Tongue (tissue), 2 donors: Measurements from ENCODE around the gene ECHDC3. TPM values are rescaled to one million over a fixed set of nuclear protein-coding genes. Genes with fewer than 3 reads are reported as not detected.

Experiments
- DNase-seq: peaks from one replicate; pipeline ENCODE4 v3.0.0-alpha.2; 2015
- total RNA-seq: library from RNA; depleted of rRNA; stranded (reverse); fragments of >200 nt; gene quantifications from one replicate; pipeline ENCODE4 v1.2.3, GENCODE V29; 2014

Gene ECHDC3
- total RNA-seq, 1 donor from 2014 or later = 28.4 TPM

- no peak for DNase-seq
These were observed 41.3 kb downstream of the ECHDC3 start for GRCh38 chr10:11783558-11783865.

- DNase-seq = no peak
These were observed 45.2 kb downstream of the ECHDC3 start for GRCh38 chr10:11787374-11787773.

GRCh38 chr10:11787846-11788245 is 45.7 kb downstream of the ECHDC3 start:
- no peak for DNase-seq

GRCh38 chr10:11789306-11789705 is 47.1 kb downstream of the ECHDC3 start:
- DNase-seq = no peak

GRCh38 chr10:11789956-11790355 is 47.8 kb downstream of the ECHDC3 start:
- no peak for DNase-seq

GRCh38 chr10:11793762-11794479 is 51.7 kb downstream of the ECHDC3 start:
- DNase-seq = no peak

GRCh38 chr10:11794566-11794965 is 52.4 kb downstream of the ECHDC3 start:
- DNase-seq = no peak

GRCh38 chr10:11795101-11795920 is 53.1 kb downstream of the ECHDC3 start:
- no peak for DNase-seq

- DNase-seq = peak; percentile 64
These were observed 54.3 kb downstream of the ECHDC3 start for GRCh38 chr10:11796474-11796873.

- DNase-seq = no peak
These were observed 55.1 kb downstream of the ECHDC3 start for GRCh38 chr10:11797281-11797680.

GRCh38 chr10:11797847-11798633 is 55.9 kb downstream of the ECHDC3 start:
- no peak for DNase-seq

GRCh38 chr10:11798845-11799735 is 56.9 kb downstream of the ECHDC3 start:
- DNase-seq = no peak

GRCh38 chr10:11799736-11800080 is 57.5 kb downstream of the ECHDC3 start:
- DNase-seq = no peak

GRCh38 chr10:11804336-11804735 is 62.2 kb downstream of the ECHDC3 start:
- DNase-seq = no peak

GRCh38 chr10:11805792-11806191 is 63.6 kb downstream of the ECHDC3 start:
- DNase-seq = no peak

GRCh38 chr10:11806706-11807105 is 64.5 kb downstream of the ECHDC3 start:
- no peak for DNase-seq

- DNase-seq = no peak
These were observed 66.6 kb downstream of the ECHDC3 start for GRCh38 chr10:11808808-11809207.

- DNase-seq = peak; percentile 80
These were observed 68.2 kb downstream of the ECHDC3 start for GRCh38 chr10:11810313-11810766.

- peak; percentile 8 for DNase-seq
These were observed 68.8 kb downstream of the ECHDC3 start for GRCh38 chr10:11810973-11811372.

GRCh38 chr10:11813177-11813576 is 71.0 kb downstream of the ECHDC3 start:
- DNase-seq = no peak
